SH-SY5Y (cell line): ENCODE measurements around the gene SCN4B.

ENCODE experiments used
- GATA2 ChIP-seq: IDR thresholded peaks from 2 replicates; pipeline ENCODE4 v1.6.1; 2011; ENCODE audit warnings: mild to moderate bottlenecking, low read depth, low read length
- GATA3 ChIP-seq: IDR thresholded peaks from 2 replicates; pipeline ENCODE4 v1.6.1; 2011; ENCODE audit warnings: low read depth, mild to moderate bottlenecking, low read length, moderate library complexity

GRCh38 chr11:118129471-118130172 lies 23.0 kb downstream of the SCN4B start:
- TF ChIP-seq GATA2 (no peak), GATA3 (no peak)
